SH-SY5Y (cell line): Measurements from ENCODE around the gene ZGRF1.

Experiments
- GATA2 ChIP-seq: IDR thresholded peaks from 2 replicates; pipeline ENCODE4 v1.6.1; 2011; ENCODE audit warnings: mild to moderate bottlenecking, low read depth, low read length
- GATA3 ChIP-seq: IDR thresholded peaks from 2 replicates; pipeline ENCODE4 v1.6.1; 2011; ENCODE audit warnings: low read depth, mild to moderate bottlenecking, low read length, moderate library complexity

- TF ChIP-seq GATA2 (no peak), GATA3 (no peak)
Observed at GRCh38 chr4:112616984-112617383, 19.7 kb downstream of the ZGRF1 start.
